ENCODE data around the gene LPP.

The LPP gene

DNA sequence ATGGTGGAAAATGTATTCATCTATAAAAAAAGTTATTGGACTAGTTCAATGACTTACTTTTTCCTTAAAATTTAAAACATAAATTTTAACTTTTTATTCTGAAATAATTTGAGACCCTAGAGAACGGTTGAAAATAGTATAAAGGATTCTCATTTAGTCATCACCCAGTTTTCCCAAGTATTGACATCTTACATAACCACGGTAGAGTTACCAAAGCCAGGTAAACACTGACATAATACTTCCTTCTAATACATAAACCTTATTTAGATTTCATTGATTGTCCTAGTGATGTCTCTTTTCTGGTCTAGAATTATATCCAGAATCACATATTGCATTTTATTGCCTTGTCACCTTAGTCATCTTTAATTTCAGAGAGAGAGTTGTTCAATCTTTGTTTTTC is 319.1 kb downstream of the LPP start:
- CTCF ChIA-PET: no interaction called here
- no peak overlapping the region for H3K27ac ChIP-seq
- POLR2A ChIA-PET (ENCODE audit: low non-redundant PET): no interaction called here
- TF ChIP-seq, protein P1, sequence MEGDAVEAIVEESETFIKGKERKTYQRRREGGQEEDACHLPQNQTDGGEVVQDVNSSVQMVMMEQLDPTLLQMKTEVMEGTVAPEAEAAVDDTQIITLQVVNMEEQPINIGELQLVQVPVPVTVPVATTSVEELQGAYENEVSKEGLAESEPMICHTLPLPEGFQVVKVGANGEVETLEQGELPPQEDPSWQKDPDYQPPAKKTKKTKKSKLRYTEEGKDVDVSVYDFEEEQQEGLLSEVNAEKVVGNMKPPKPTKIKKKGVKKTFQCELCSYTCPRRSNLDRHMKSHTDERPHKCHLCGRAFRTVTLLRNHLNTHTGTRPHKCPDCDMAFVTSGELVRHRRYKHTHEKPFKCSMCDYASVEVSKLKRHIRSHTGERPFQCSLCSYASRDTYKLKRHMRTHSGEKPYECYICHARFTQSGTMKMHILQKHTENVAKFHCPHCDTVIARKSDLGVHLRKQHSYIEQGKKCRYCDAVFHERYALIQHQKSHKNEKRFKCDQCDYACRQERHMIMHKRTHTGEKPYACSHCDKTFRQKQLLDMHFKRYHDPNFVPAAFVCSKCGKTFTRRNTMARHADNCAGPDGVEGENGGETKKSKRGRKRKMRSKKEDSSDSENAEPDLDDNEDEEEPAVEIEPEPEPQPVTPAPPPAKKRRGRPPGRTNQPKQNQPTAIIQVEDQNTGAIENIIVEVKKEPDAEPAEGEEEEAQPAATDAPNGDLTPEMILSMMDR (conservative IDR thresholded peaks at IDR 0.05; ENCODE audit: low read depth): no peak
- no peak for DNase-seq (ENCODE audit: low spot score)

- ChIA-PET CTCF (interaction anchor here (0.7 kb wide), 1 partner anchor 11 kb away, joined by 4 read pairs; no protein-coding TSS in a partner anchor), POLR2A (ENCODE audit: low non-redundant PET) (no interaction called here)
- TF ChIP-seq, protein P1 (conservative IDR thresholded peaks at IDR 0.05; ENCODE audit: low read depth): no peak
- no peak for DNase-seq (ENCODE audit: low spot score)
- no peak overlapping the region for H3K27ac ChIP-seq
These were observed 319.8 kb downstream of the LPP start for GRCh38 chr3:188473591-188474288.

GRCh38 chr3:188476935-188477334 is 323.0 kb downstream of the LPP start:
- ChIA-PET POLR2A (ENCODE audit: low non-redundant PET) (no interaction called here), CTCF (interaction anchor here (0.6 kb wide), 1 partner anchor 12 kb away, joined by 4 read pairs; no protein-coding TSS in a partner anchor)
- TF ChIP-seq, protein P1 (conservative IDR thresholded peaks at IDR 0.05; ENCODE audit: low read depth): no peak
- DNase-seq (ENCODE audit: low spot score): no peak
- H3K27ac ChIP-seq: no peak overlapping the region

- no peak for DNase-seq (ENCODE audit: low spot score)
- CTCF ChIA-PET: no interaction called here
- TF ChIP-seq, protein P1 (conservative IDR thresholded peaks at IDR 0.05; ENCODE audit: low read depth): no peak
- no peak overlapping the region for H3K27ac ChIP-seq
- POLR2A ChIA-PET (ENCODE audit: low non-redundant PET): no interaction called here
These were observed 326.1 kb downstream of the LPP start for GRCh38 chr3:188480011-188480410.

- TF ChIP-seq, protein P1 (conservative IDR thresholded peaks at IDR 0.05; ENCODE audit: low read depth): no peak
- DNase-seq (ENCODE audit: low spot score): no peak
- H3K27ac ChIP-seq: no peak overlapping the region
- ChIA-PET CTCF (interaction anchor here (0.7 kb wide), 1 partner anchor 1101 kb away, joined by 3 read pairs; no protein-coding TSS in a partner anchor), POLR2A (ENCODE audit: low non-redundant PET) (no interaction called here)
These were observed 329.0 kb downstream of the LPP start for GRCh38 chr3:188482929-188483328.

GRCh38 chr3:188486126-188486525 is 332.2 kb downstream of the LPP start:
- ChIA-PET POLR2A (ENCODE audit: low non-redundant PET) (no interaction called here), CTCF (no interaction called here)
- peak; percentile 5 for DNase-seq (ENCODE audit: low spot score)
- TF ChIP-seq, protein P1 (conservative IDR thresholded peaks at IDR 0.05; ENCODE audit: low read depth): no peak
- H3K27ac ChIP-seq: no peak overlapping the region
